Stimulated activated CD8-positive, alpha-beta memory T cell treated with anti-CD3 and anti-CD28 coated beads, Interleukin-2, amount 100 ng/mL, for 48 hours (primary cell): ENCODE results near the gene PRIM1.
"Not testable (repeated sequence)": the region's sequence is repeated elsewhere in the genome, so short reads cannot be mapped to it uniquely, and the experiment has no call there.

ENCODE experiments used
- DNase-seq, 2 donors: peaks; one replicate each; pipeline ENCODE4 v3.0.0-alpha.2; 2020; ENCODE audit warnings: low read depth in 2 of 2

The PRIM1 gene

DNA sequence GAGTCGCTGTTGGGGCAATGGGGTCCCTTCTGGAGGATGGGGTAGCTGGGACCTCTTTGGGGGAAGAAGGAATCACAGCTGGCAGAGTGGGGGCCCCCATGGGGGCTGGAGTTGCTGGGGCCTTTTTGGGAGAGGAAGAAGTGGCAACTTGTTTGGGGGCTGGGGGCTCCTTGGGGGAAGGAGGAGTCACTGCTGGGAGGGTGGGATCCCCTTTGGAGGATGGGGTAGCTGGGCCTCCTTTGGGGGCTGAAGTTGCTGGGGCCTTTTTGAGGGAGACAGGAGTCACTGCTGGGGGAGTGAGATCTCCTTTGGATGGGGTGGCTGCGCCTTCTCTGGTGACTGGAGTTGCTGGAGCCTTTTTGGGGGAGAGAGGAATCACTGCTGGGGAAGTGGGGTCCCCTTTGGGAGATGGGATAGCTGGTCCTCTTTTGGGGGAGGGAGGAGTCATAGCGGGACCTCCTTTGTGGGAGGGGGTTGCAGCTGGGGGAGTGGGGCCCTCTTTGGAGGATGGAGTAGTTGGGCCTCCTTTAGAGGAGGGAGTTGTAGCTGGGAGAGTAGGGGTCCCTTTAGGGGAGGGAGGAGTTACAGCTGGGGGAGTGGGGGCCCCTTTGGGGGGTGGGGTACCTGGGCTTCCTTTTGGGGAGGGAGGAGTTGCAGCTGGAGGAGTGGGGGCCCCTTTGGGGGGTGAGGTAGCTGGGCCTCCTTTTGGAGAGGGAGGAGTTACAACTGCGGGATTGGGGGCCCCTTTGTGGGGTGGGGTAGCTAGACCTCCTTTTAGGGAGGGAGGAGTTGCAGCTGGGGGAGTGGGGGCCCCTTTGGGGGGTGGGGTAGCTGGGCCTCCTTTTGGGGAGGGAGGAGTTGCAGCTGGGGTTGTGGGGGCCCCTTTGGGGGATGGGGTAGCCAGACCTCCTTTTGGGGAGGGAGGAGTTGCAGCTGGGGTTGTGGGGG, 34.9 kb downstream of the PRIM1 start:
- DNase-seq = no peak

DNA sequence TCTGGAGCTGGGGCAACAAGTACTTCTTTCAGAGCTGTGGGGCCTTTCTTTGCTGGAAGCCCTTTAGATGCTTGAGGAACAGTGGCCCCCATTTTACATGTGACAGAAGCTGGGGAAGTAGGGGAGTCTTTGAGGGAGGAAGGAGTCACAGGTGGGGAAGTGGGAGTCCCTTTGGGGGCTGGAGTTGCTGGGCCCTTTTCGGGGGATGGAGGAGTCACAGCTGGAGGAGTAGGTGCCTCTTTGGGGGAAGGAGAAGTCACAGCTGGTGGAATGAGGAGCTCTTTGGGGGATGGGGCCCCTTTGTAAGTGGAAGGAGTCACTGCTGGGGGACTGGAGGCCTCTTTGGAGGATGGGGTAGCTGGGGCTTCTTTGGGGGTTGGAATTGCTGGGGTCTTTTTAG, 35.7 kb downstream of the PRIM1 start:
- DNase-seq = no peak

DNA sequence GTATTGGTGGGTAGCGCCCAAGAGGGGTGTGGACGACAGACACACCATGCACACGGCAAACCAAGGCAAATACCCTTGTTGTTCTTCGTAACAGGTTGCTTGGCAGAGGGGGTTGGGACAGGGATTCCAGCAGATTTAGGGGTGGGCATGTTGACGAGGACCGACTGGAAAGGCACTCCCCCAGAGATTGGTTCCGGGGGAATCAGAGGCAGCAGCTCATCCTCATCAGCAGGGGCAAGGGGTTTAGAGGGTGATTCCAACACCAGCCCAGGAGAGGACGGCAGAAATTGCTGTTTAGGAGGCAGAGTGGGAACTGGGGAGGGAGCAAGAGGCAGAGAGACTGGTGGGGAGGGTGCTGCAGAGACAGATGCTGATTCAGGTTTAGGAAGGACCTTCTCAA, 36.3 kb downstream of the PRIM1 start:
- DNase-seq = no peak

- DNase-seq = no peak
These were observed 37.6 kb downstream of the PRIM1 start for GRCh38 chr12:56714431-56714929.

DNA sequence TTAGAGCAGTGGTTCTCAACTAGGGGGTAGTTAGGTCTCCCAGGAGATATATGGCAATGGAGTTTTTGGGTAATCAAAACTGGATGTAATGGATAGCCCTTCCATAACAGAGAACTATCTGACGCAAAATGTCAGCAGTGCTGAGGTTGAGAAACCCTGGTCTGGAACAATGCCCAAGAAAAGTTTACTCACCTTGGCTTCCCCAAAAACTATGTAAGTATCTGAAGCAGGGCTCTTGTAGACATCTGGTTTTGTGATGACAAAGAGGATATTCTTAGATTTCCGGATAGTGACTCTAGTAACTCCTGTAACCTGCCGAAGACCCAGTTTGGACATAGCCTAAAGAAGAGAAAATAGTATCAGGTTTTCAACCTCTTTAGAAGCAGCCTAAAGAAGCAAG, 38.8 kb downstream of the PRIM1 start:
- DNase-seq = no peak

- no peak for DNase-seq
These were observed 42.3 kb downstream of the PRIM1 start for GRCh38 chr12:56709759-56710376.

DNA sequence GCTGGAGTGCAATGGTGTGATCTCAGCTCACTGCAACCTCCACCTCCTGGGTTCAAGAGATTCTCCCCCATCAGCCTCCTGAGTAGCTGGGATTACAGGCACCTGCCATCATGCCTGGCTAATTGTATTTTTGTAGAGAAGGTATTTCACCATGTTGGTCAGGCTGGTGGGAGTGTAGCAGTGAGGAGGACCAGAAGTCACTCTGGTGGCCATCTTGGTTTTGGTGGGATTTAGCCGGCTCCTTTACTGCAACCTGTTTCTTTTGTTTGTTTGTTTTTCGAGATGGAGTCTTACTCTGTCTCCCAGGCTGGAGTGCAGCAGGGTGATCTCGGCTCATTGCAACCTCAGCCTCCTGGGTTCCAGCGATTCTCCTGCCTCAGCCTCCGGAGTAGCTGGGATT, 47.6 kb downstream of the PRIM1 start:
- DNase-seq = not testable (repeated sequence)

DNA sequence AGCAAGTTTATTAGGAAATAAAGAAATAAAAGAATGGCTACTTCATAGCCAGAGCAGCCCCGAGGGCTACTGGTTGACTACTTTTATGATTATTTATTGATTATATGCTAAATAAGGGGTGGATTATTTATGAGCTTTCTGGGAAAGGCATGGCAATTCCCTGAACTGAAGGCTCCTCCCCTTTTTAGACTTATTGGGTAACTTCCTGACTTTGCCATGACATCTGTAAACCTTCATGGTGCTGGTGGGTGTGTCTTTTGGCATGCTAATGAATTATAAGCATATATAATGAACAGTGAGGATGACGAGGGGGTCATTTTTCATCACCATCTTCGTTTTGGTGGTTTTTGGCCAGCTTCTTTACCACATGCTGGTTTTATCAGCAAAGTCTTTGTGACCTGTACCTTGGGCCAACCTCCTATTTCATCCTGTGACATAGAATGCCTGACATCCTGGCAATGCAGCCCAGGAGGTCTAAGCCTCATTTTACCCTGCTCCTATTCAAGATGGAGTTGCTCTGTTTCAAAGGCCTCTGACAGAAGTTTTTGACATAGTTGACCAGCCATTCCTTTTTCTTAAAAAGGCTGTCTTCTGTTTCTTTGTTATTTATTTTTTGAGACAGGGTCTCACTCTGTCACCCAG, 53.0 kb downstream of the PRIM1 start:
- DNase-seq = no peak

GRCh38 chr12:56695327-56696101, 56.6 kb downstream of the PRIM1 start:
- no peak for DNase-seq

GRCh38 chr12:56694161-56694560, 58.0 kb downstream of the PRIM1 start:
- no peak for DNase-seq

DNA sequence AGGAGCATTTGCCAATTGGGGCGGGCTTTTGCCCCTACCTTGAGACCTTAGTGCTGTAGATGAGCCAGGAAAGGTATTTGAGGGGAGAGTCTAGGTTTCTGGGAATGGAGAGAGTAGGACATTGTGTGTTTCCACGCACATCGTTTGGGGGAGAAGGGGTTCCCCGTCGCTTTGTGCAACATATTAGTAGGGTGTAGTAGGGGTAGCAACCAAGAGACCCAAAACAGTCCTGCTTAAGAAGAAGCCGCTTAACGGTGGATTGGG, 63.3 kb downstream of the PRIM1 start:
- no peak for DNase-seq

- DNase-seq = peak; percentile 98
These were observed 63.8 kb downstream of the PRIM1 start, which contains the start of gene PTGES3 for GRCh38 chr12:56688129-56688845. PTGES3 (minus strand) TSS chr12:56688284; CDS start chr12:56687999, 285 bp downstream.

DNA sequence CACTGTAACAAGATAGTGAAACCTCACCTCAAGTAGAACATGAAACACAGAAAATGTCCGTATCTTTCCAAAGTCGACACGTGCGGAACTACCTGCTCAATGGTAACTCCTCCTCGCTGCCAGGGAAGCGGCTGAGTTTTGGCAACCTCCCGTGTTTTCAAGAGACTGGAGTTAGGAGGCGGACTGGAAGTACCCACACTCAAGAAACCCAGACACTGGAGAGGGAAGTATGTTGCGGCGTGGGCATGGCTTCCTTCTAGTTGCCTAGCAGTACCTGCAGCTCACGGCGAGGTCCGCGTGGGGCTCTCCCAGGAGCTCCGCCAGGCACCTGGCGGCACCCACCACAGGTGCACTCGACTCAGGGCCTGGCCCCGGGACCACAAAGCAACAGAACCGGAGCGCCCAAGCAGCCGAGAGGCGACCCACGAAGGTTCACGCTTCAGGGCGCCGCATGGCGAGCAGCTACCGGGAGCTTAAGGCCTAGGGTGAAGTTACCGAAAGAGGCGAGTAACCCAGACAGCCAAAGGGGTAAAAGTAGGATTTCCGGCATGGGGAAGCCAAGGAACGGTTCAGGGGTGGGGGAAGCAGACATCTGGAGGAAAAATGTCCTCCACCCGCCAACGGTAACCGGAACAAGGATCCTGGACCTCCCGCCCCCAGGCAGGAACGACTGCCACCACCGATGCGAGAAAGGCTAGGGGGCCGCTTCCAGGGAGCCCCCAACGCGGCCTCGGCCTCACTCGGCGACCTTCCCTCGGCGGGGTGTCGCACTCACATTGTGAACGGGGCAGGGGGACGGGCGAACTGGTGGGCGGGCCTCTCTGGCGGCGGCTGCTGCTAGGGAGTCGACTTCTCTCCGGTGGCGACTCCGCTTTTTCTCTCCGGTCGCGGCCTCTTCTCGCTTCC, 64.6 kb downstream of the PRIM1 start:
- DNase-seq = peak in 1 of 2 donors; percentile 30

- DNase-seq = no peak
These were observed 67.3 kb downstream of the PRIM1 start for GRCh38 chr12:56684745-56685359.

- DNase-seq = no peak
These were observed 69.8 kb downstream of the PRIM1 start for GRCh38 chr12:56682323-56682722.
